Thyroid gland (tissue), 4 donors: ENCODE data around the gene ORM1. TPM values are rescaled to one million over a fixed set of nuclear protein-coding genes. Genes with fewer than 3 reads are reported as not detected.
"Not testable (repeated sequence)": the region's sequence is repeated elsewhere in the genome, so short reads cannot be mapped to it uniquely, and the experiment has no call there.

ENCODE experiments used
- DNase-seq, 2 donors: peaks; one replicate each; pipeline ENCODE4 v3.0.0-alpha.2; 2019
- H3K27ac ChIP-seq, 3 donors: fragments of 200-600 bp; sonication (generic); 1 replicate in 2 of 3; 2 replicates in 1 of 3; pipeline ENCODE4 v1.5.1; 2016 to 2019; ENCODE audit warnings: mild to moderate bottlenecking in 1 of 3, moderate library complexity in 1 of 3
- H3K27me3 ChIP-seq: fragments of 200-600 bp; sonication (generic); one replicate; pipeline ENCODE4 v1.5.1; 2019
- H3K36me3 ChIP-seq, 2 donors: fragments of 200-600 bp; sonication (generic); one replicate each; pipeline ENCODE4 v1.5.1; 2016 to 2019
- H3K4me1 ChIP-seq, 2 donors: fragments of 200-600 bp; sonication (generic); one replicate each; pipeline ENCODE4 v1.5.1; 2017 to 2019
- H3K4me3 ChIP-seq, 3 donors: fragments of 200-600 bp; sonication (generic); replicated peaks in 1 of 3; 1 replicate in 2 of 3; 2 replicates in 1 of 3; pipeline ENCODE4 v1.5.1; 2016; ENCODE audit warnings: mild to moderate bottlenecking in 1 of 3
- H3K9me3 ChIP-seq: fragments of 200-600 bp; sonication (generic); one replicate; pipeline ENCODE4 v1.5.1; 2017
- CTCF ChIP-seq, 6 experiments: fragments of 200-600 bp in 3 of 6; fragments of 450-650 bp in 3 of 6; sonication (generic) in 3 of 6; IDR thresholded peaks; one replicate each; pipeline ENCODE4 v1.5.1; 2016 to 2019; ENCODE audit warnings: antibody characterized with exemption in 6 of 6, mild to moderate bottlenecking in 2 of 6, inconsistent platforms in 1 of 6, moderate library complexity in 1 of 6
- POLR2A ChIP-seq, 2 donors: fragments of 450-650 bp; IDR thresholded peaks; one replicate each; pipeline ENCODE4 v1.6.1; 2017; ENCODE audit warnings: antibody characterized with exemption in 2 of 2, mild to moderate bottlenecking in 2 of 2, moderate library complexity in 1 of 2
- WGBS, 2 donors: methylation state at CpG; one replicate each; pipeline ENCODE4 v1.1.5; 2017; 5-methylcytosine and 5-hydroxymethylcytosine counted together
- intact Hi-C: fragments of 100-400 bp; cut with DNase I; formaldehyde crosslinking; loops from one replicate; pipeline ENCODE4 v1.15.1; 2023
- total RNA-seq, 4 donors: library from RNA; depleted of rRNA; stranded (reverse); fragments of >200 nt; gene quantifications; one replicate each; pipeline ENCODE4 v1.2.3, GENCODE V29; 2016

Gene ORM1
- total RNA-seq, result not detected

GRCh38 chr9:114322831-114323531, at the start of gene ORM1:
Gene ORM1 (plus strand): TSS chr9:114323098. CDS start chr9:114323134, 36 bp downstream.
- DNase-seq, H3K4me1 ChIP-seq, H3K36me3 ChIP-seq, H3K4me3 ChIP-seq, H3K27ac ChIP-seq, H3K9me3 ChIP-seq, H3K27me3 ChIP-seq, intact Hi-C loops: not testable (repeated sequence)
- WGBS, 2 donors, result 80% methylated on average over 1 of the region's 15 CpGs; no CpG with 5 or more reads in 1 of the 2 donors

GRCh38 chr9:114273461-114273881, 49.4 kb upstream of the ORM1 start:
- Histone ChIP-seq H3K4me3 (no peak overlapping the region), H3K27ac (no peak overlapping the region), H3K9me3 (no peaks in the 10 kb centered on the region), H3K36me3 (no peaks in the 10 kb centered on the region), H3K4me1 (no peaks in the 10 kb centered on the region), H3K27me3 (no peaks in the 10 kb centered on the region)
- intact Hi-C loops, result no loop called here
- TF ChIP-seq CTCF (IDR thresholded peaks at IDR 0.05) (no peak), POLR2A (IDR thresholded peaks at IDR 0.05) (no peak)
- DNase-seq, result no peak
- WGBS, 2 donors, result 94 to 96% methylated on average over 7 of the region's 7 CpGs

GRCh38 chr9:114274217-114274616, 48.7 kb upstream of the ORM1 start:
- Histone ChIP-seq H3K4me1 (no peaks in the 10 kb centered on the region), H3K4me3 (no peak overlapping the region), H3K9me3 (no peaks in the 10 kb centered on the region), H3K27me3 (no peaks in the 10 kb centered on the region), H3K36me3 (no peaks in the 10 kb centered on the region), H3K27ac (no peak overlapping the region)
- TF ChIP-seq CTCF (IDR thresholded peaks at IDR 0.05), result no peak
- TF ChIP-seq POLR2A (IDR thresholded peaks at IDR 0.05), result no peak
- intact Hi-C loops, result no loop called here
- no peak for DNase-seq
- 89 to 91% methylated on average over 5 of the region's 5 CpGs for whole genome bisulfite sequencing, 2 donors

GRCh38 chr9:114275246-114276004, 47.5 kb upstream of the ORM1 start:
- DNase-seq, result no peak
- intact Hi-C loops, result no loop called here
- Histone ChIP-seq H3K4me3 (no peak overlapping the region), H3K27ac (no peak overlapping the region), H3K4me1 (no peaks in the 10 kb centered on the region), H3K27me3 (no peaks in the 10 kb centered on the region), H3K36me3 (no peaks in the 10 kb centered on the region), H3K9me3 (no peaks in the 10 kb centered on the region)
- no peak for TF ChIP-seq POLR2A (IDR thresholded peaks at IDR 0.05)
- no peak for TF ChIP-seq CTCF (IDR thresholded peaks at IDR 0.05)
- 88 to 90% methylated on average over 7 to 14 of the region's 15 CpGs for WGBS, 2 donors

- TF ChIP-seq CTCF (IDR thresholded peaks at IDR 0.05) (no peak), POLR2A (IDR thresholded peaks at IDR 0.05) (no peak)
- no peaks in the 10 kb centered on the region for H3K4me1 ChIP-seq
- no peak overlapping the region for H3K27ac ChIP-seq
- 89 to 93% methylated on average over 18 of the region's 18 CpGs for WGBS, 2 donors
- no peaks in the 10 kb centered on the region for H3K36me3 ChIP-seq
- H3K9me3 ChIP-seq, result no peaks in the 10 kb centered on the region
- intact Hi-C loops, result no loop called here
- DNase-seq, result no peak
- H3K27me3 ChIP-seq, result no peaks in the 10 kb centered on the region
- no peak overlapping the region for H3K4me3 ChIP-seq
These were observed 45.7 kb upstream of the ORM1 start for GRCh38 chr9:114276908-114277821.
